HL-60 (cell line): ENCODE data around the gene RPH3AL.

ENCODE experiments used
- CTCF ChIP-seq: IDR thresholded peaks from one replicate; pipeline ENCODE4 v1.5.1; 2011; ENCODE audit warnings: low read length, control low read depth, inconsistent platforms; ENCODE audit not compliant: insufficient read depth
- POLR2AphosphoS5 ChIP-seq: IDR thresholded peaks from 2 replicates; pipeline ENCODE4 v1.6.1; 2012; ENCODE audit warnings: low read depth
- REST ChIP-seq: IDR thresholded peaks from 2 replicates; pipeline ENCODE4 v1.6.1; 2012; ENCODE audit warnings: low read depth; ENCODE audit not compliant: insufficient replicate concordance

GRCh38 chr17:362721-363120 lies 10.1 kb upstream of the RPH3AL start:
- TF ChIP-seq CTCF = no peak
- TF ChIP-seq POLR2AphosphoS5 = no peak
- no peak for TF ChIP-seq REST
